ENCODE results near the gene COX8A.
"Not testable (repeated sequence)": the region's sequence is repeated elsewhere in the genome, so short reads cannot be mapped to it uniquely, and the experiment has no call there.

Gene COX8A

GRCh38 chr11:63974259-63975143 lies at the start of gene COX8A:
TSS of gene COX8A (plus strand) at chr11:63974620. CDS start at chr11:63974681, 61 bp downstream.
- peak; percentile 100 for DNase-seq (ENCODE audit: low read depth in 2 of 2)

GRCh38 chr11:63929616-63930015 lies 44.8 kb upstream of the COX8A start:
- DNase-seq (ENCODE audit: low read depth in 2 of 2): no peak

- no peak for DNase-seq (ENCODE audit: low read depth in 2 of 2)
Measured at GRCh38 chr11:63931045-63931444, 43.4 kb upstream of the COX8A start.

GRCh38 chr11:63931876-63932275 lies 42.5 kb upstream of the COX8A start:
- DNase-seq (ENCODE audit: low read depth in 2 of 2): no peak

DNA sequence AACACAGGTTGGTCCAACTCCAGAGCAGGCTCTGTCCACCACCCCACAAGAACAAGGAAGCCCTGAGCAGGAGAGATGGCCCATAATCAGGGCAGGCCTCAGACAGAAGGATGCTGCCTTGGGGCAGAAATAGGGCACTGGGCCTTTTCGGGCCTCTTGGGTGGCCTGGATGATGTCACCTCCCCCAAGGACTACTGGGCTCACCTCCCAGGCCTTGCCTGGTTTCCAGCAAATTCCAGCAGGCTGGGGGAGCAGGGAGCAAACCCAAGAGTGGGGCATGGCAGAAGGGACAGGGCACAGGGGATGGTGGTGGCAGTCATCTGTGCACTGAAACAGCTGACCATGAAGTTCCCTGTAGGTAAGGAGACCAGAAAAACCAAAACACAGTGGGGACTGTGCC lies 41.0 kb upstream of the COX8A start:
- no peak for DNase-seq (ENCODE audit: low read depth in 2 of 2)

DNA sequence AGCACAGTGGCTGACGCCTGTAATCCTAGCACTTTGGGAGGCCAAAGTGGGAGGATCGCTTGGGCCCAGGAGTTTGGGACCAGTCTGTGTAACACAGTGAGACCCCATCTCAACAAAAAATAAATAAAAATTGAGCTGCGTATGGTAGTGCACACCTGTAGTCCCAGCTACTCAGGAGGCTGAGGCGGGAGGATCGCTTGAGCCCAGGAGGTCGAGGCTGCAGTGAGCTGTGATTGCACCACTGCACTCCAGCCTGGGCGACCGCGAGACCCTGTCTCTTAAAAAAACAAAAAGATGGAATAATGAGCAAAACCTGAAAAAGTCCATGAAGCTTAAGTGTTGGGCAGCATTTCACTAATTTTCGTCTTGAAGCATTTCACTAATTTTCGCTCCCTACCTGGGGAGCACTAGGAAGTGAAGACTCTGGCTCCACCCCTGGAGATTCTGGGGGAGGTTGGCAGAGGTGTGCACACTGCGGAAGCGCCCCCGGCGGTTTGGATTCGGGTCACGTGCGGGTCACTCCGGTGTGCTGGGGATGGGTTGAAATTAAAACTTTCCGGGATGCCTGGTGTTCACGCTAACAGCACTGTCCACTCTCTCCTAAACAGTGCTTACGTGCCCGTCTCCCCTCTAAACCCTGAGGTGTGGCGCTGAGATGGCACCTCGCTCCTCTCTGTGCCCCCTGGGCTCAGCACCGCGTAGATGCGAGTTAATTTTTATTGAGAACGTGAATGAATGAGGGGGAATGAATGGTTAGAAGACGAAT lies 36.5 kb upstream of the COX8A start:
- DNase-seq (ENCODE audit: low read depth in 2 of 2): no peak

GRCh38 chr11:63938479-63939396 lies 35.7 kb upstream of the COX8A start, which contains the start of gene NAA40:
TSS of gene NAA40 (plus strand) at chr11:63939002. CDS start at chr11:63939097, 95 bp downstream.
- DNase-seq (ENCODE audit: low read depth in 2 of 2): peak; percentile 85 to 86

GRCh38 chr11:63939397-63939891 lies 35.0 kb upstream of the COX8A start:
- no peak for DNase-seq (ENCODE audit: low read depth in 2 of 2)

GRCh38 chr11:63940786-63941185 lies 33.6 kb upstream of the COX8A start:
- no peak for DNase-seq (ENCODE audit: low read depth in 2 of 2)

DNA sequence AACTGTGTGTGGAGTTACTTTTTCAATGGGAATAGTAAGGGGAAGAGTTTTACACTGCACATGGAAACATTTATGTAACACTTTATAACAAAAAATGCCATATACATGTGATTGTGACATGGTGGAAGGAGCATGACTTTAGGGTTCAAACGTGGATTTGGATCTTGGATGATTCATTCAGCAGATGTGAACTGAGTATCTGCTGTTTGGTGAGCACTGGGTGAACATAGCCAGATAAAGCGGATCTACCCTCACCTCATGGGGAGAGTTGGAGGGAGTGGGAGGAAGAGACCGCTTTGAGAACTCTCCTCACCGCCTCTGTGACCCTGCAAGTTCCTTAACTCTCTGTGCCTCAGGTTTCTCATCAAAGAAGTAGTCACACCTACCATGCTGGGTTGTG lies 32.5 kb upstream of the COX8A start:
- no peak for DNase-seq (ENCODE audit: low read depth in 2 of 2)

DNA sequence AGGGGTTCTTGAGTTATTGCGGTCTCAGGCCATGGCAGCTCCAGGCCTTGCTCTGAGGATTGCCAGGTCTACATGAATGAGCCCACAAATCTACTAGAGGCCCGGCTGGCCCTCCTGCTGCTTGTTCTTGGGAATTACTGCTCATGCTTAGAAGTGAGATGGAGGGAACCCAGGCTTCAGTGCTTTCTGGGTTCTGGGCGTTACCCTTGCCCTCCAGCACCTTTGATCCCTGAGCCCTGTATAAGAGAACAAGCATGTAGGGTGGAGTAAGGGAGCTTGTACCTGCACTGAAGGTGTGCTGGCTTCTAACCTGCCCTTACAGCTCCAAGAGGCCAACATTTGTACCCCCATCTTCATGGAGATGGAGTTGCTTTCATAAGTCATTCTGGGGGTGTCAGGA lies 31.6 kb upstream of the COX8A start:
- DNase-seq (ENCODE audit: low read depth in 2 of 2): no peak

GRCh38 chr11:63944987-63945386 lies 29.4 kb upstream of the COX8A start:
- no peak for DNase-seq (ENCODE audit: low read depth in 2 of 2)

GRCh38 chr11:63945477-63946163 lies 28.8 kb upstream of the COX8A start:
- DNase-seq (ENCODE audit: low read depth in 2 of 2): peak; percentile 36 to 40

DNA sequence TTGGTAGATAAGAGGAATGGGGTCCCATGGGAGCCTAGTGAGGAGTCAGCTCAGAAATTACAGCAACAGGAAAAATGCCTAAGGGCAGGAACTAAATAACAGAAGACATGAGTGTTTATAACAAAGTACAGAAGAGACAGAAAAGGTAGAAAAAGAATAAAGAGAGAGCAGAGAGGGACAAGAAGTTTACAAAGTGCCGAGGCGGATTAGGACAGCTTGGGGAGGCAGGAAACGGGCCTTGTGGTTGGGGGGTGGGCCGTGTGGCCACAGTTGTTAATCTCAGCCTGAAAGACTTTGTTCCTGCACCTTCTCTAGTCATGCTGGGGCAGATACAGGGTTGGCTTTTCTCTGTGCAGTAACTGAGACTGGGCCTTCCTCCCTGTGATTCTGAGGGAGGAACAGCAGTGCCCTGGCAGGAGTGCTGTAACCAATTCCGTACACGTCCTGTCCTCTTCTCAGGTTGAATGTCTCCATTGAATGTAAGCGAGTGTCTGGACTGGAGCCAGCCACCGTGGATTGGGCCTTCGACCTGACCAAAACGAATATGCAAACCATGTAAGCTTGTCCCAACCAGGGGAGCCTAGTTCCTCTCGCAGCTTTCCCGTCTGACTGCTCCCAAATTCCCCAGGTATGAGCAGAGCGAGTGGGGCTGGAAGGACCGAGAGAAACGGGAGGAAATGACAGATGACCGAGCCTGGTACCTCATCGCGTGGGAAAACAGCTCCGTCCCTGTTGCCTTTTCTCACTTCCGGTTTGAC lies 22.5 kb upstream of the COX8A start:
- no peak for DNase-seq (ENCODE audit: low read depth in 2 of 2)

- no peak for DNase-seq (ENCODE audit: low read depth in 2 of 2)
Measured at GRCh38 chr11:63952570-63952969, 21.9 kb upstream of the COX8A start.

GRCh38 chr11:63958008-63958407 lies 16.4 kb upstream of the COX8A start:
- no peak for DNase-seq (ENCODE audit: low read depth in 2 of 2)

DNA sequence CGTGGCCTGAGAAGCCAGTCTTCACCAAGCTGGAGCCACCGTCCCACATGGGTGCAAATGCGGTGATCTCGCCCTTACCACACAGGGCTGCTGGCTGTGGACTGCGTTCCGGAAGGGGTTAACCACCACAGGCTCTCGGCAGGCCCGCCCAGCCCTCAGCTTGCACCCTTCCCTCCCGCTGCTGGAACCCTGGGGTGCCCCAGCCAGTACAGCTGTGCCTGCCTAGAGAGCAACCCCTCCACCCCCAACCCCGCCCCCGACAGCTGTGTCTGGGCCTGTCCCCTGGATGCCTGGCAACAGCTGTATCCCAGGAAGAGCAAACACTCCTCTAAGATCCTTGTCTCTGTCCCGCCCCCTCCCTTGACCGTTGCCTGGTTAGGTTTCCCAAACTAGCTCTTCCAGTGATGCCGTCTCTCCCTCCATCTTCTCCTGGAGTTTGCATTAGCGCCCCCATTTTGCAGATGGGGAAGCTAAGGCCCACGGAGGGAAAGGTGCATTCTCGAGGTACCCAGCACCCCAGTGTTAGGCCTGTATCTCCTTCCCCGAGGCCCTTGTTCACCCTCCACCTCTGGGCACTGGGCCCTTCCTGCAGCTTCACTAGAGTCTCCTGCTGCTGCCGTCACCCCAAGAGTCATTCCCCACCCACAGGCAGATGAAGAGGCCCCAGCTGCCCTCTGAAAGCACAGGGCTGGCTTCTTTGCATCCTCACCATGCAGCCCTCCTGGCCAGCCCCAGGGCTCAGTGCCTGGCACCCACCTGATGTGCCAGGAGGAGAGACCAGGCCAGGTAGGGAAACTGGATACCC lies 12.6 kb upstream of the COX8A start:
- no peak for DNase-seq (ENCODE audit: low read depth in 2 of 2)

- not testable (repeated sequence) for DNase-seq (ENCODE audit: low read depth in 2 of 2)
Measured at GRCh38 chr11:63963895-63964294, 10.5 kb upstream of the COX8A start.

GRCh38 chr11:63966444-63966843 lies 8.0 kb upstream of the COX8A start:
- no peak for DNase-seq (ENCODE audit: low read depth in 2 of 2)
